ENCODE data around the gene DPP10.

Gene DPP10

GRCh38 chr2:115165529-115166109, 723.2 kb downstream of the DPP10 start:
- TF ChIP-seq, protein P1, sequence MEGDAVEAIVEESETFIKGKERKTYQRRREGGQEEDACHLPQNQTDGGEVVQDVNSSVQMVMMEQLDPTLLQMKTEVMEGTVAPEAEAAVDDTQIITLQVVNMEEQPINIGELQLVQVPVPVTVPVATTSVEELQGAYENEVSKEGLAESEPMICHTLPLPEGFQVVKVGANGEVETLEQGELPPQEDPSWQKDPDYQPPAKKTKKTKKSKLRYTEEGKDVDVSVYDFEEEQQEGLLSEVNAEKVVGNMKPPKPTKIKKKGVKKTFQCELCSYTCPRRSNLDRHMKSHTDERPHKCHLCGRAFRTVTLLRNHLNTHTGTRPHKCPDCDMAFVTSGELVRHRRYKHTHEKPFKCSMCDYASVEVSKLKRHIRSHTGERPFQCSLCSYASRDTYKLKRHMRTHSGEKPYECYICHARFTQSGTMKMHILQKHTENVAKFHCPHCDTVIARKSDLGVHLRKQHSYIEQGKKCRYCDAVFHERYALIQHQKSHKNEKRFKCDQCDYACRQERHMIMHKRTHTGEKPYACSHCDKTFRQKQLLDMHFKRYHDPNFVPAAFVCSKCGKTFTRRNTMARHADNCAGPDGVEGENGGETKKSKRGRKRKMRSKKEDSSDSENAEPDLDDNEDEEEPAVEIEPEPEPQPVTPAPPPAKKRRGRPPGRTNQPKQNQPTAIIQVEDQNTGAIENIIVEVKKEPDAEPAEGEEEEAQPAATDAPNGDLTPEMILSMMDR (IDR thresholded peaks at IDR 0.05; ENCODE audit: borderline replicate concordance, control extremely low read depth, extremely low read depth, insufficient read depth, missing control alignments): no peak
- in situ Hi-C loops (cut with MboI; ENCODE audit: low sequenced_read_pairs, unreplicated experiment): no loop called here
- peak; percentile 17 for DNase-seq (ENCODE audit: low spot score)

GRCh38 chr2:115168457-115168856, 726.0 kb downstream of the DPP10 start:
- DNase-seq (ENCODE audit: low spot score): no peak
- in situ Hi-C loops (cut with MboI; ENCODE audit: low sequenced_read_pairs, unreplicated experiment): no loop called here
- TF ChIP-seq, protein P1 (IDR thresholded peaks at IDR 0.05; ENCODE audit: borderline replicate concordance, control extremely low read depth, extremely low read depth, insufficient read depth, missing control alignments): no peak

DNA sequence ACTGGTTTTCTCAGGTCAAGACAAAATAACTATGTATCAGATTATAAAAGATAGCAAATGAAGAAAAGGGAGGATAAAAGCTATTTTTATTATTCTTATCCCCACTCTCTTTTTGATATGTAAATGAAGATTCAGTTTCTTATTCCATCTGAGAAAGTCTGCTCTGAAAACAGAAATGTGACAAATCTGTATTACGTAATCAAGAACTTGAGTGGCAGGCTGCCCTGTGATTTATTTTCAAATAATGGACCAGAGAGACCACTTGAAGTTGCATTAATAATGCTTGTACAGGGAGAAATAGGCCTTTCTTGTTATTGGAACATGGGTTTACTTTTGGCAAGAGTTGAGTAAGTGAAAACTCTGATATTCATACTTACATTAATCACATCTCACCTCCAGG, 727.4 kb downstream of the DPP10 start:
- TF ChIP-seq, protein P1 (IDR thresholded peaks at IDR 0.05; ENCODE audit: borderline replicate concordance, control extremely low read depth, extremely low read depth, insufficient read depth, missing control alignments): no peak

DNA sequence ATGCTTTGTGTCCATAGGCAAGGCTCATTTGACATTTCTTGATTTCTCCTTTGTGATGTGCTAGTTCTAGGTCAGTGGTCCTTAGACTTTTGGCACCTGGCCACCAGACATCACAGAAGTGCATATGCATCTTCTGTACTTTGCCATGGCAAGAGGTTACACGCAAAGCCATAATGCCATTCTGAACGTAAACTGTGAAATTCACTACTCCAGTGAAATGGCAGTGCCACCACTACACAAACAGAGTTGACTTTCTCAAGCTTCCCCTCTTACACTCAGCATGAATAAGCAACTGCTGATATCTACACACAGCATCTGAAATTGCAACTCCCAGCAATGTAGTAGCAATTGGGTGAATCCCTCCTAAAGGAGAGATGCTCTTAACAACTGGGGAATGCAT, 729.3 kb downstream of the DPP10 start:
- in situ Hi-C loops (cut with MboI; ENCODE audit: low sequenced_read_pairs, unreplicated experiment): no loop called here
- DNase-seq (ENCODE audit: low spot score): no peak
- TF ChIP-seq, protein P1 (IDR thresholded peaks at IDR 0.05; ENCODE audit: borderline replicate concordance, control extremely low read depth, extremely low read depth, insufficient read depth, missing control alignments): no peak

More for the DNA sequence above, 727.4 kb downstream of the DPP10 start:
- in situ Hi-C loops (cut with MboI; ENCODE audit: low sequenced_read_pairs, unreplicated experiment): no loop called here
- DNase-seq (ENCODE audit: low spot score): no peak

- DNase-seq (ENCODE audit: low spot score): no peak
- TF ChIP-seq, protein P1 (IDR thresholded peaks at IDR 0.05; ENCODE audit: borderline replicate concordance, control extremely low read depth, extremely low read depth, insufficient read depth, missing control alignments): no peak
- in situ Hi-C loops (cut with MboI; ENCODE audit: low sequenced_read_pairs, unreplicated experiment): no loop called here
Observed at GRCh38 chr2:115174651-115175050, 732.2 kb downstream of the DPP10 start.

- TF ChIP-seq, protein P1 (IDR thresholded peaks at IDR 0.05; ENCODE audit: borderline replicate concordance, control extremely low read depth, extremely low read depth, insufficient read depth, missing control alignments): no peak
- in situ Hi-C loops (cut with MboI; ENCODE audit: low sequenced_read_pairs, unreplicated experiment): no loop called here
- DNase-seq (ENCODE audit: low spot score): no peak
Observed at GRCh38 chr2:115183144-115183543, 740.7 kb downstream of the DPP10 start.
